Skin of body (tissue), 2 donors: Measurements from ENCODE around the gene IL31RA. TPM values are rescaled to one million over a fixed set of nuclear protein-coding genes. Genes with fewer than 3 reads are reported as not detected.
A peak's percentile ranks its signal among the peaks of the same experiment; 100 is the strongest.
"Not testable (repeated sequence)": the region's sequence is repeated elsewhere in the genome, so short reads cannot be mapped to it uniquely, and the experiment has no call there.

ENCODE experiments used
- DNase-seq: peaks from one replicate; lab custom pipeline; 2025; lab: John Stamatoyannopoulos, UW
- total RNA-seq: library from RNA; depleted of rRNA; stranded (reverse); fragments of >200 nt; gene quantifications from one replicate; pipeline ENCODE4 v1.2.3, GENCODE V29; 2014

IL31RA gene
- total RNA-seq, 1 donor from 2014 or later = 13.2 TPM

DNA sequence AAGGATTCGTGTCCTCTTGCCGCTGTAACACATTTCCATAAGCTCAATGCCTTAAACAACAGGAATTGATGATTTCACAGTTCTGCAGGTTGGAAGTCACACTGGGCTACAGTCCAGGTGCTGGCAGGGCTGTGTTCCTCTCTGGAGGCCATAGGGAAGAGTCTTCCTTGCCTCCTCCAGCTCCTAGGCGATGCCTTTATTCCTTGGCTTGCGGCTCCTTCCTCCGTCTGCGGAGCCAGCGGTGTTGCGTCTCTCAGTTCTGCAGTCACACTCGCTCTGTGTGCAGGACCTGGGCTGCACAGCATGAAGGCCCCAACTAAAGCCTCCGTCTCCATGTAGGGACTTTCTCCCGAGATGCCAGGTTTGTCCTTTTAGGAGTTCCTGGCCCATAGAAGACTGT, 73.6 kb downstream of the IL31RA start:
- DNase-seq = no peak

DNA sequence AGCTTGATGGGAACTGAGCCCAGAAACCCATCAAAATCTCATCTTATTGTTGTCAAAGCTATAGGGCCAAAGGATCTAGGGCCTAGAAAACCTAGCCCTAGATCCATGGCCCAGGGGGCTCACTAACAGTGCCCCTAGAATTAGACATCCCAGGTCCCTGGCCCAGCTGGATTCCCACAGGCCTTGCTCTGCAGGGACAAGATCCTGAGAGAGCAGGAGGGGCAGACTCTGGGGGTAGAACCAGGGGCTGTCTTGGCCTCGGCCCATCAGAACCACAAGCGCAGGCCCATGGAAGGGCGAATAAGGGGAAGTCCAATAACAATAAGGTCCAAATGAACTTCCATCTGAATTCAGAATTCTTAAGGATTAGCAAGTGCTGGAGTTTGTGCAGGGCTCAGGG, 74.0 kb downstream of the IL31RA start:
- DNase-seq = no peak

DNA sequence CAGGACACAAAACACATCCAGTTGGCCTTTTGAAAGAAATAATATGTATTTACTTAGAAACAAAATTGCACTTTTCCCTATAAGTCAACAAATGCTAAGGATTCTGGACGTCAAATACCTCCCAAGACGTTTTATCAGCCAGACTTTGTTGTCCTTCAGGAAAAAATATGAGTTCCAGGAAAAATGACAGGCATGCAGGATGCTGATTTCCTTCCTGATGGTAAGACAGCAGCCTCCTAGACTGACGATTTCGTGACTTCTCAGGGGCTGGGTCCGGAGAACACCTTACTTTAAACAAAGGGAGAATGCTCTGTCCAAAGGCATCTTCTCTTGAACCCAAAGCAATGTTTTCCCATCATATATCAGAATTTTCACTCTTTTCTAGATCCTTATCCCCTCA, 74.6 kb downstream of the IL31RA start:
- DNase-seq = no peak

DNA sequence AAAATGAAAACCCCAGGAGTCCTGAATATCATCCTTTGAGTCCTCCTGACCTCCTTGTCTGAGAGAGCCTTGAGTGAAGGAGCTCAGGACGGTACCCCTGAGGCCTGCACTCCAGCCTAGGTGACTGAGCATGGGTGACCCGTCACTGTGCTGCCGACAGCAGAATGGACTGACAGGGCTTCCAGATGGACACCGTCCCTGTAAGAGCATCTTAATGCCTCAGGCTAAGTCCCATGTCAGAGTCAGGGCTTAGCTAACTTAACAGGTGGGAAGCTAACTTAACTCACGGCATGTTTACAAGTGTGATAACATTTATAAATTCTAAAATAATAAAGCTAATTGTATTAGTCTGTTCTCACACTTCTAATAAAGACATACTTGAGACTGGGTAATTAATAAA, 75.3 kb downstream of the IL31RA start:
- DNase-seq = no peak

DNA sequence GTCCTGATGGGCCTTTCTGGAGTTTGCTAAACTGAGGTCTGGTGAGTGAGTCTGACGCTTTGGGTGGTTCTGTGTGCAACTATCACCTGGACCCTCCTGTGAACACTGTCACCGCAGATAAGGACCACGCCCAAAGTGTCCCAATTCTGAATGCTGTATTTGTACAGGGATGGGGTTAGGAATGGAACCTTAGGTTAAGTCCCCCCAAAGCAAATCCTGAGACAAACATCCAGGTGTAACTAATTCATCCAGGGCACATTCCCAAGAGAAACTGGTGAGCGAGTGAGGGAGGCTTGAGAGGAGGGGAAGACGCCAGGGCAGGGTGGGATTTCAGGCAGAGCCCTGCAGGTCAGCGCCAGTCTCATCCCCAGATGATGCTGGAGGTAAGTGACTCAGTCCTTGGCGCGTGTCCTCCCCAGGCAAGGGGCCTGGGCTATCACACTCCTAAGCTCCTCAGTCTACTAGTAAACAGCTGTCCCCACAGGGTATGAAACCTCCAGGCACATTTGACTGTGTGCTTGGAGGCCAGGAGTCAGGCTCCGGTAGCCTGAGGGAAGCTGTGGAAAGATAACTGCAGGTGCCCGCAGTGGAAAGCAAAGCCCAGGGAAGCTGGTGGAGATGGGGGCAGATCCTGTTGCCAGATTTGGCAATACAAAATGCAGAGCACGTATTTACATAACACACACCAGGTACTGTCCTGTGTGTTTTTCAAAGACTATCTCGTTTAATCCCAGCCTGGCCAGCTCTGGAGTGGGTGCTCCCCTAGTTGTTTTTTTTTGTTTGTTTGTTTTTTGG, 76.9 kb downstream of the IL31RA start:
- no peak for DNase-seq

DNA sequence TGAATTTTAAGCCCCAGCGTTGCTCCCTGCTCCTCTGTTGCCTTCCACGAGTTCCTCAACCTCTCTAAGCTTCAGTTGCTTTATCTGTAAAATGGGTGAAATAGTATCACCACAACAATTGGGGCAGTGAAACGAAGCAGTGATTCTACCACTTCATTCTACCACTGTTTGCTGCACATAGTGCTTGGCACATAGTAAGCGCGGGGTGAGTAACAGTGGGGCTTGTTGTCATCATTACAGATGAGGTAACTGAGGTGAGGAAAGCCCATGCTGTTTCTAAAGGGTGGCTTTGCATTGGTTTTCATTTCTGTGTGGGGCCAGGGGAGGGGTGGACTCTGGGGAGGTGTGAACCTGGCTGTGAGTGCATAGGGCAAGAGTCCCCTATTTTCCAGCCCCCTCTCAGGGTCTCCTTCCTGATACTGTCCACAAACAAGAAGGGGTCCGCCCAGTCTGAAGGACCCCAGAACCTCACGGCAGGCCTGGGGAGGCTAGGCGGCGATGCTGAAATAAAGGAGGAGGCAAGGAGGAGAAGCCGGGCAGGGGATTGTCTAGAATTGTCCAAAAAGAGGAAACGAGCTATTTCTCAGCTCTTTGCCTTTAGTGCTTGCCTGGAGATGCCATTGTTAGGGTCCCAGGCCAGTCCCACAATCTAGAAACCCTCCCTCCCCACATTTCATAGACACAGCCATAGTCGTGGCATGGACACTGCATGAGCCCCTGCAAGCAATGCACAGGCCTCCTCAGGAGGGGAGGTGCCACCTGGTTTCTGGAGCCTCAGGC, 78.1 kb downstream of the IL31RA start:
- DNase-seq = no peak

DNA sequence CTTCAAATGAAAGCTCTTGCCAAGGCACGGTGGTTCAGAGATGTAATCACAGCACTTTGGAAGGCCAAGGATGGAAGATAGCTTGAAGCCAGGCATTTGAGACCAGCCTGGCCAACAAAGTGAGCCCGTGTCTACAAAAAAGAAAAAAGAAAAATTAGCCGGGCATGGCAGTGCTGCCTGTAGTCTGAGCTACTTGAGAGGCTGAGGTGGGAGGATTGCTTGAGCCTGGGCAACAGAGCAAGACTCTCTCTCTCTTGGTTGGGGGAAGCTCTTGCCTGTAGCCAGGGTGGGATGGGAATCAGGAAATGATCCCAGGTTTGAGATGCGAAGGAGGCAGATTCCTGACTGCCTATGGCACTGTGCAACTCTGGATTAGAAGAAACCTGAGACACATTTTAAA, 81.5 kb downstream of the IL31RA start:
- no peak for DNase-seq

DNA sequence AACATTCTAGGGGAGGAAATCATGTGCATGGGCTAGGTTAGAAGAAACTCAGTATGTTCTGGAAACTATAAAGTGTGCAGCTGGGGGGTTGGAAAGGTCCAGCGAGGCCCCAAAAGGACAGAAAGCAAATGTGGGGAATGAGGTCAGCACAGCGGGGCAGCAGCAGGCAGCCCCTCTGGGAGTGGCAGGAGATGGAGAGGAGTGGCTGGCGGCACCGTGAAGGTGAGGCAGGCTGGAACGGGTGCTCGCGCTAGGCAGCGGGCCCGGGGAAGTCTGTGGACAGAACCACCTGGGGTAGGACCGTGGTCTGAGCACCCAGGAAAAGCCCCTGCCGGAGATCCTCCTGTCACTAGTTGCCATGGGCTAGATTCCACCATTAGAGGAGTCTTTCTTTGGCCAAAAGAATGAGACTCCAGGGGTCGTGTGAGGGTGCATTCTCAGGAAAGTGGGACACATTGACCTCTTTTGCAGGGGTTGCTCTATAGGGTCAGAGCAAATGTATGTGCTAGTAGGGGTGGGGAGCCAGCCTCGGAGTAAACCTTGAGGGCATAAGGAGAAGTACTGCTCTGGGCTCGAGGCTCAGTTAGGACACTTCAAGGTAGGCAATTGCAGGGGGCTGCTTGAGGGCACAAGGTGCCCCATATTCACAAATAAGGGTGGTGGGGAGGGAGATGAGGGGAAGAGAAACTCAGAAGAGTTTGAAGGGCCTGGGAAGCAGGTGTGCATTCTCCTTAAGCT, 82.4 kb downstream of the IL31RA start:
- no peak for DNase-seq

DNA sequence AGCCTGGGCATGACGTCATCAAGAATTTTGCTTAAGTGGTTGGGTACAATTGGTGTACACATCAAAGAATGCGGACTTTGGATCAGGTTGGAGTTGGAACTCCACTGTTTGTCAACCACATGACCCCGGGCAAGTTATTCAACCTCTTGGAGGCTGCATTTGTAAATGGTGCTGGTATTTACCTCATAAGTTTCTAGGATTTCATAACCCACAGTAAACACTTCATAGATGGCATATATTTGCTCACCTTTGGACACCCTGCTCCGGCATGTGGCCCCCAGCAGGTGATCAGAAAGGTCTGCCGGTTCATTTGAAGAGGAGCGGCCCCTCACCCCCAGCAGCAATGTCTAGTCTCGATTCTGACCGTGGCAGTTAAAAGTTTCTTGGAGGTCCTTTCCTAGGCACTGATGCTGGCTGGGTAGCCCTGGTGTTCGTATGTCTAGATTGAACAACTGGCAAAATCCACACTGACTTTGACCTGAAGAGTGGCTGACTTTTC, 83.0 kb downstream of the IL31RA start:
- DNase-seq = no peak

DNA sequence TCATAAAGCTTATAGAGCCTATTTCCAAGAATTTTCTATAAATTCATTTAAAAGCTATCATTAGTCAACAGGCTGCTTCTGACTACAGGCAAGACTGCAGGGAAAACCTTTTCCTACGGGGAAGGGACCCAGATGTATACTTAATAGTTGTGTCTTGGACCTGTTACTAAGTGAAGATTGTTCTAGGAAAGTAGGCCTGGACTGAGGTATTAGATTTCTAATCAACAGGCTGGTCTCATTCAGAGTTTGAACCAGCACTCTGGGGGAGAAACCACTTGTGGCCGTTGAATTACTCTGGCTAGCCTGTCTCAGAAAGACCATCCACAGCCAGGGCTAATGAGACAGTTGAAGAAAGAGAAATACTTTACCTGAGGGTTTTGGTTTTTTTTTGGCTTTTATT, 83.6 kb downstream of the IL31RA start:
- no peak for DNase-seq

DNA sequence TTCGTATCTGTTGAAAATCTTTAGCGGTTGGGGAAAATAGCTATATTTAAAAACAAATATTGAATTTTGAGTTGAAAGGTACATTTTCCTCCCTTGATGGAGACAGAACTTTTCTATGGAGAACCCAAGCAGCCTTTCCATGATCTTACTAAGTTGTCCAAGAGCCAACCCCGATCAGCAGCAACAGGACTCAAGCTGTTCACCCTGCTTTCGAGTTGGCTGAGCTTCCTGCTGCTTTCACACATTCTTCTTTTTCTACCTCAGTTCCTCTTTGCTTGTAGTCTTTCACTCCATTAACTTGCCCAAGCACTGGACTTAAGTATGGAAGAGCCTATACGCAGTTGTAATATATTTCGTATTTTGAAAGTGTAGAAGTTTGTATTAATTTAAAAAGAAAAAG, 84.2 kb downstream of the IL31RA start:
- no peak for DNase-seq

DNA sequence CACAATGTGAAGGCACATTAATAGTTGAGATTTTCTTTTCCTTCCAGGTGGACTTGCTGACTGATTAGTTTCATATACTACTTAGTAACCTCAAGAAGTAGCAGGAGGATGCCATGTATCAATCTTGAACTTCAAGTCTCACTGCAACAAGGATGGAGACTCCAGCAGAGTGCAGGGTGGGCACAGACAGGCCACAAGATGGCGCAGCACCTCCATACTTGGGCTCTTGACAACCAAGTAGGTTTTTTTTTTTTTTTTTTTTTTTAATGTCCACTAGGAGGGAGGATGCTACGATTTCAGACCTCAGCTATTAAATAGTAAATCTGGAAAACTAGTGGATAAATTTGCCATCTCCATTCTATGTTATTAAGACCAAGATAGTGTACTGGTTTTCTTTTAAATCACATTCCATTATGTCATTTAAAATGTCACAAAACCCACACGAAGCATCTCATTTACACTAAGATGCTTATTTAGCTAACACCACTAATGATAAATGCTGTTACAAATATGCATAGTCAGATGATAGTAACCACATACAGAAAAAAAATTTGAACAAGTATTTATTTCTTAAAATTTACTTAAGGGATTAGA, 85.0 kb downstream of the IL31RA start:
- DNase-seq = peak; percentile 78

DNA sequence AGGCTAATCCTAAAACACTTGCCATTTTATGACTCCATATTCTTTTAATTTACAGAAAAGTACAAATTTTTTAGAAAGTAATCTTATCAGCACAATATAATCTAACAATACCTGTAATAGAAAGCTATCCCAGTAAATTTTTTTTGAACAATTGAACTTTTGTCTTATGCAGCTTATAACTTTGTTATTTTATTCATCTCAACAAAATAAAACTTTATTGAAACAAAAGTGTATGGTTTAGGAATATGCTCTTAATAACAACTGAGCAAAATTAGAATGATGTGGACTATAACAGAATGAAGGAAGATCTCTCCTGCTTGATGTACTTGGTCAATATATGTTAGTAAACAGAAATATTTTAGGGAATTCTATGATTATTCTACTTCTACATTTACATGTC, 86.4 kb downstream of the IL31RA start:
- DNase-seq = not testable (repeated sequence)

DNA sequence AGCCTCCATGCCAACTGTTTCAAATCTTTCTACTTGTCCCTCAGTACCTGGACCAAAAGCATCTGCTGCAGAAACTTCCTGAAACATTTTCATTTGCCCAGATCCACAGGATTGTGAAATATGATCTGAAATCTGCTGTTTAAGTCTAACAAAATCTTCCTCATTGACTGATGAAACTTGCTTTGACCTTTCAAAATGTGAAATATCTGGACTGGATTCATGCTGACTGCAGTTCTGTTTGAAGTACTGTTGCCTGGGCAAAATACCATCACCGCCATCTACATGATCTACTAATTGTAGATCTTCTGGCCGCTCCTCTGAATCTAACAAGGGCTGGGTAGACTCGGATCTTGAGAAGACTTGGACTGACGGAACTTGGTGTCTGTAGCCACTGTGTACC, 90.0 kb downstream of the IL31RA start:
- not testable (repeated sequence) for DNase-seq

DNA sequence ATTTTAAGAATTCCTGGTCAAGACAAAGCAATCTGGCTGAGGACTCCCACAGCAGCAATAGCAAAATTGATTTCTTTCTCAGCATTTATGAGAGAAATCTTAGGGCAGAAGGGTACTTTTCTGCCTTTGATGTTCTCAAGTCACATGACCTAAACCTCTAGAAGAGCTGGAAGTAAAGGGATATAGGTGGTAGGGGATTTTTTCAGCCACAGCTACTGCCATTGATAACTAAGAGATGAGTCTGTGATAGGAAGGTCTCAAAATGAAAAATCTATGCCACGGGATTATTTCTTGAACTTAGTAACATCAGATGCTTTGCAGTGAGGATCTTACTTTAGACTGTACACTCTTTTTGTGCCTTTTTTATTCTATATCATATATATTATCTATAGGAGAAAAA, 108.1 kb downstream of the IL31RA start:
- no peak for DNase-seq

DNA sequence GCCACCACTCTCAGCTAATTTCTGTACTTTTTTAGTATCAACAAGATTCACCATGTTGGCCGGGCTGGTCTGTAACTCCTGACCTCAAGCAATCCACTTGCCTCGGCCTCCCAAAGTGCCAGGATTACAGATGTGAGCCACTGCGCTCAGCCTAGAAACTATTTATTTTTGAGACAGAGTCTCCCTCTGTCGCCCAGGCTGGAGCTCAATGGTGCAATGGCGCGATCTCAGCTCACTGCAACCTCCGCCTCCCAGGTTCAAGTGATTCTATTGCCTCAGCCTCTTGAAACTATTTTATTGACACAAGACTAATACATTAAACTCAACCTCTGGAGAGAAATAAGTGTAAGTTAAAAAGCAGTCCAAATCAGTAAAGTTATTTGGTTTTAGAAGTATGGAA, 109.6 kb downstream of the IL31RA start:
- DNase-seq = no peak

DNA sequence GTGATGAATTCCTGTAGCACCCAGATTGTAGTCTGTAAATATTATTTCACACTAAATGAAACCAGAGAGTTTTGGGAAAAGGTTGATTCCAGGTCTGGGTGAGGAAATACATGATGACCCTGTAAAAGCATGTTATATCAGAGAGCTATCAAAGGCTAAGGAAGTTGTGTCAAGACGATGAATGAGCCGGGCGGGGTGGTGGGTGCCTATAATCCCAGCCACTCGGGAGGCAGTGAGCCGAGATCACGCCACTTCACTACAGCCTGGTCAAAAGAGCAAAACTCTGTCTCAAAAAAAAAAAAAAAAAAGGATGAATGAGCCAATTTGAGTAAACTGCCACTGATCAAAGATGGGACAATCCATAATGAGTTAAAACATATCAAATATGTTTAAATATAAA, 114.4 kb downstream of the IL31RA start:
- no peak for DNase-seq

DNA sequence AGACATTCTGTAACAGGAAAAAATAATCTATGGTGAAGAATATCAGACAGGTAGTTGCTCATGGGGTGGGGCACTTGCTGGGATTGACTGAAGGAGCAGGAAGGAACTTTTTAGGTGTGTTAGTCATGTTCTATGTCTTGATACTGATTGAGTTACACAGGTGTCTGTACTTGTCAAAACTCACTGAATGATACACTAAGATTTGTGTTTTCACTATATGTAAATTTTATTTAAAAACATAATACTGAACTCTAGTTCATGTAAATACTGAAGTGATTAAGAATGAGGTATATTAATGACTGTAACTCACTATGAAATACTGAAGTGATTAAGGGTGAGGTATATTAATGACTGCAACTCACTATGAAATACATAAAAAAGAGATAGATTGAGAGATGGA, 115.1 kb downstream of the IL31RA start:
- no peak for DNase-seq

DNA sequence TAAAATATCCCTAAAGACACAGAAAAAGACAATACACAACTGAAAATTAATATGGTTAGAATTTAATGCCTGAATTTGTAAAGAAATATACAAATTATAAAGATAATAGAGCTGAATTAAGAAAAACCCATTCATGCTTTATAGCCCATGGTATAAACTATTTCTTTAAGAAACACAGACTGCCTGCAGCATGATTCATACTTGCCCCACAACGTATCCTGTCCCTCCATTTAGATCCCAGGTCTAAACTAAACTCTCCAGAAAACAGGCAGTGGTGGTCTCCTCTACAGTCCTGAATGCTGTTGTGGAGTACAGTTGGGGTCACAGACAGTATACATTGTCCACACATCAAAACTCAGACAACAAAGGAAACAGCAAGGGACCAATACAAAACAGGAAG, 118.8 kb downstream of the IL31RA start:
- DNase-seq = no peak
